WI38 (cell line): ENCODE results near the gene G6PC1.
"Not testable (repeated sequence)": the region's sequence is repeated elsewhere in the genome, so short reads cannot be mapped to it uniquely, and the experiment has no call there.

Source experiments
- H3K4me3 ChIP-seq: 2 replicates; pipeline ENCODE4 v1.5.1; 2011; ENCODE audit warnings: low read depth, mild to moderate bottlenecking, control low read depth, low read length
- TF ChIP-seq, protein P1 (sequence below): IDR thresholded peaks from 2 replicates; pipeline ENCODE4 v1.5.1; 2012; ENCODE audit warnings: low read depth, mild to moderate bottlenecking, control low read depth, low read length

Gene G6PC1

DNA sequence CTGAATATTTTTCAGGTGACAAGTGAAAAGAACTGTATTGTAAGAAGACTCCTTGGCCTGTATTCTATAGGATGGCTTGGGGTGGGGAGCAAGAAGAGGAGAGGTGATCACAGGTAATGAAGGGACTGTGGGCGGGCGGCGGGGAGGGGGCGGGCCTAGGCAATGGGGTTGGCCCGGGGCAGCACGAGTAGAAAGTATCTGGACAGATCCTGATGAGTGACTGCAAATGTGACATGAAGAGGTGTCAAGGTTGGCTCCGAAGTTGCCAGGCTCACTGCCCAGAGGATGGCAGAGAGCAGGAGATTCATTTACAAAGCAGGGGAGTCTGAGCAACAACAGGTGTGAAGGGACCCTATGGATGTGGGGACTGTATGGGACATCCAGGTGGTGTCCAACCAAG lies 10.8 kb upstream of the G6PC1 start:
- TF ChIP-seq, protein P1, sequence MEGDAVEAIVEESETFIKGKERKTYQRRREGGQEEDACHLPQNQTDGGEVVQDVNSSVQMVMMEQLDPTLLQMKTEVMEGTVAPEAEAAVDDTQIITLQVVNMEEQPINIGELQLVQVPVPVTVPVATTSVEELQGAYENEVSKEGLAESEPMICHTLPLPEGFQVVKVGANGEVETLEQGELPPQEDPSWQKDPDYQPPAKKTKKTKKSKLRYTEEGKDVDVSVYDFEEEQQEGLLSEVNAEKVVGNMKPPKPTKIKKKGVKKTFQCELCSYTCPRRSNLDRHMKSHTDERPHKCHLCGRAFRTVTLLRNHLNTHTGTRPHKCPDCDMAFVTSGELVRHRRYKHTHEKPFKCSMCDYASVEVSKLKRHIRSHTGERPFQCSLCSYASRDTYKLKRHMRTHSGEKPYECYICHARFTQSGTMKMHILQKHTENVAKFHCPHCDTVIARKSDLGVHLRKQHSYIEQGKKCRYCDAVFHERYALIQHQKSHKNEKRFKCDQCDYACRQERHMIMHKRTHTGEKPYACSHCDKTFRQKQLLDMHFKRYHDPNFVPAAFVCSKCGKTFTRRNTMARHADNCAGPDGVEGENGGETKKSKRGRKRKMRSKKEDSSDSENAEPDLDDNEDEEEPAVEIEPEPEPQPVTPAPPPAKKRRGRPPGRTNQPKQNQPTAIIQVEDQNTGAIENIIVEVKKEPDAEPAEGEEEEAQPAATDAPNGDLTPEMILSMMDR = no peak
- H3K4me3 ChIP-seq = no peak overlapping the region

DNA sequence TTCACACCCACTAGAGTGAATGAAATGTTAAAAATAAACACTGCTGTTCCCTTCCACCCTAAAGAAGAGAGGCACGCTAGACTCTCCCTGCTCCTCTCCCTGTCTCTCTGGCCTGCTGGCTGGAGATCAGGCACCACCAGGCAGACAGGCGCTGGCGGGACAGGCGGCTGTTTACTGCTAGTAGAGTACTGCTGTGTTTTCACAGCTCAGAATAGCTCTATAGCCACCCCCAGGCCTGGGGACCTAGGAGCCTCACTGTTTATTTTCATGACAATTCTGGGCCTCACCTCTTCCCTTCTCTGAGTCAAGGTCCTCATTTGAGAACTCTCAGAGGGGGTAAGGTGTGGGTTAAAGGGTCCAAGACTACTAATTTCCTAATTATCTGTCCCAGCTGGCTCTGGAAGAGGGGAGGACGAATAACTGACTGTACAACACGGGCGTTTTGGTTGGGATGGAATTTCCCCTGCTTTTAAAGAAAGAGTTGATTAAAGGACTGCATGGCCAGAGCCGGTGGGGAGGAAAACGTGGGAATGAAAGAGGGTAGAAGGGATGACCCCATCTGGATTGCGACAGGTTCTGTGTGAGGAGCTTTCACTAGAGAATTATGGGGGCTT lies 9.0 kb upstream of the G6PC1 start:
- TF ChIP-seq, protein P1 = no peak
- H3K4me3 ChIP-seq = no peak overlapping the region

DNA sequence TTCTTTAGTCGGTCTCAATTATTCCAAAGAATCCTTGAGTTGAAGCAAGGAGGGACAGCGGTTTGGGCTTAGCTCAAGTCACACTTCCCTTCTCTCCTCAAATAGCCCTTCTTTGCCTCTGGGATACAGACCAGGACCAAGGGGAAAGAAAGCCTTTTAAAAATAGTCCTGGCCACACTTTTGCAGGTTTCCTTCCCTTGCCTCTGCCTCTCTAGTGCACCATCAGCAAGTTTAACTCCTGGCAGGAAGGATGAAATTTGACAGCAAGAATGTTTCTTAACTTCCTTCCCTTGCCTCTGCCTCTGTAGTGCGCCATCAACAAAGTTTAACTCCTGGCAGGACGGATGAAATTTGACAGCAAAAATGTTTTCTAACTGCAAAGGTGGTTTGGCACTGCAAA lies 7.2 kb upstream of the G6PC1 start:
- TF ChIP-seq, protein P1 = no peak
- H3K4me3 ChIP-seq = no peak overlapping the region

DNA sequence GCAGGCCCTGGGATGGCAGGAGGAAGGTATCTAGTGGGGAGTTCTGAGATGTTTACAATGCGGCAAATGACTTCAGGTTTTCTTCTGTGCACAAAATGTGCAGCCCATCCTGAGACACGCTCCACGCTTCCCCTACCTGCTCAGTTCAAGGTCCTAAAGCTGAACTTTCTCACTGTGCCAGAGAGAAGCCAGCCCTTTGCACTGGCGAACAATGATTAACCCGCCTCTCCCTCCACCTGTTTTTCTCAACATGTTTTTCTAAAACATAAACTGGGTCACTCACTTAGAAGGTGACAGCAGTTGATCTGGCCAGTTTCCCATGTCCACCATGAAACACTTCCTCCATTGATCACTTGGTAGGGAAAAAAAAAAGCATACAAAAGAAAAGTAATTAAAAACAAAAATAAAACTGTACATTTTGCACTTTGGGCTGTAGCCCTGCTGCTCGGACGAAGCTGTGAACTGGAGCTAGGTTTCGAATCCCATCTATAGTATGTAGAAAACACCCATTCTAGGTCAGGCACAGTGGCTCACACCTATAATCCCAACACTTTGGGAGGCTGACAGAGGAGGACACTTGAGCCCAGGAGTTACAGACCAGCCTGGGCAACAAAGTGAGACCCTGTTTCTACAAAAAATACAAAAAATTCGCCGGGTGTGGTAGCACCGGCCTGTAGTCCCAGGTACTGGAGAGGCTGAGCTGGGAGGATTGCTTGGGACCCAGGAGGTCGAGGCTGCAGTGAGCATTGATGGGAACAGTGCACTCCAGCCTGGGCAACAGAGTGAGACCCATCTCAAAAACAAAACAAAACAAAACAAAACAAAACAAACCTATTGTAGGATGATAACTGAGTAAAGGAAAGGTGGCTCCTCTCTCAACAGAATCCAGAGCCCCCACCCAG lies 6.1 kb upstream of the G6PC1 start:
- H3K4me3 ChIP-seq = no peak overlapping the region
- TF ChIP-seq, protein P1 = no peak

DNA sequence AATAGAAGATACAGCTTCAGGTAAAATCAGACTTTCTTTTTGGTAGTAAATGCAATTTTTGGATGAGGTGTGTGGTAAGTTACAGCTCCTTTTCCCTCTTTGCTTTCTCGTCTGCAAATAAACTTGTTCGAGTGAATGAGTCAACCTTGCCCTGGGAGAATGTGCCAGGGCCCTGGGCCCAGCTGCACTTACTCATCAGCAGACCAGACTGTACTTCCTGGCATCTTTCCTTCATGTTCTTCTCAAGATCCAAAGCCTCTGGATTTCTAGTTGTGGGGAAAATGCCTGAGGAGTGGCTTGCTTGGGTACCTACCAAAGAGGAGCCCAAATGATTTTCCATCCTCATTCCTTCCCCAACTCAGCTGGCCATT lies 5.4 kb upstream of the G6PC1 start:
- no peak overlapping the region for H3K4me3 ChIP-seq
- TF ChIP-seq, protein P1 = no peak

DNA sequence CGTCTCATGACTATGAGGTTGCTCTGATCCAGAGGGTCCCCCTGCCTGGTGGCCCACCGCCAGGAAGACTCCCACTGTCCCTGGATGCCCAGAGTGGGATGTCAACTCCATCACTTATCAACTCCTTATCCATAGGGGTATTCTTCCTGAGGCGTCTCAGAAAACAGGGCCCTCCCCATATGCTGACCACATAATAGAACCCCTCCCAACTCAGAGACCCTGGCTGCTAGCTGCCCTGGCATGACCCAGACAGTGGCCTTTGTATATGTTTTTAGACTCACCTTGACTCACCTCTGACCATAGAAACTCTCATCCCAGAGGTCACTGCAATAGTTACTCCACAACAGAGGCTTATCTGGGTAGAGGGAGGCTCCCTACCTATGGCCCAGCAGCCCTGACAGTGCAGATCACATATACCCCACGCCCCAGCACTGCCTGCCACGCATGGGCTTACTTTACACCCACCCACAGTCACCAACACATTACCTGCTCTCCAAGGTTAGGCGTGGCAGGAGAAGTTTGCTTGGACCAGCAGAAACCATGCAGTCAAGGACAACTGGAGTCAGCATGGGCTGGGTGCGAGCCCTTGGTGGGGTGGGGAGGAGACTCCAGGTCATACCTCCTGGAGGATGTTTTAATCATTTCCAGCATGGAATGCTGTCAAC lies 2.3 kb upstream of the G6PC1 start:
- no peak overlapping the region for H3K4me3 ChIP-seq
- TF ChIP-seq, protein P1 = no peak

DNA sequence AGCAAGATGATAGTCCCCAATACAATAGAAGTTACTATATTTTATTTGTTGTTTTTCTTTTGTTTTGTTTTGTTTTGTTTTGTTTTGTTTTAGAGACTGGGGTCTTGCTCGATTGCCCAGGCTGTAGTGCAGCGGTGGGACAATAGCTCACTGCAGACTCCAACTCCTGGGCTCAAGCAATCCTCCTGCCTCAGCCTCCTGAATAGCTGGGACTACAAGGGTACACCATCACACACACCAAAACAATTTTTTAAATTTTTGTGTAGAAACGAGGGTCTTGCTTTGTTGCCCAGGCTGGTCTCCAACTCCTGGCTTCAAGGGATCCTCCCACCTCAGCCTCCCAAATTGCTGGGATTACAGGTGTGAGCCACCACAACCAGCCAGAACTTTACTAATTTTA lies 618 bp upstream of the G6PC1 start:
- not testable (repeated sequence) for H3K4me3 ChIP-seq
